ENCODE data around the gene SH3RF3. TPM values are rescaled to one million over a fixed set of nuclear protein-coding genes. Genes with fewer than 3 reads are reported as not detected.

Gene SH3RF3
- total and polyA plus RNA-seq, 4 experiments from 2014 or later = 0.26 to 2.2 (median 2.1) TPM; not detected in 1

GRCh38 chr2:109480486-109481195 is 351.6 kb downstream of the SH3RF3 start:
- peaks cover 0 to 6% of the 10 kb centered on the region in 2 donors for H3K27me3 Mint-ChIP-seq
- Histone ChIP-seq H3K27me3 (ENCODE audit: insufficient read depth, low read length) (no peaks in the 10 kb centered on the region), H3K4me3 (ENCODE audit: low read length in 2 of 2) (no peak overlapping the region), H3K27ac (ENCODE audit: low read depth, low read length) (no peak overlapping the region), H3K4me1 (ENCODE audit: insufficient read depth, low read length) (no peaks in the 10 kb centered on the region), H3K36me3 (ENCODE audit: insufficient read depth, low read length) (no peaks in the 10 kb centered on the region), H3K9me3 (ENCODE audit: control insufficient read depth in 1 of 2, low read length in 2 of 2) (no peaks in the 10 kb centered on the region)
- ChIA-PET CTCF (ENCODE audit: partially characterized antibody) (no interaction called here), POLR2A (ENCODE audit: partially characterized antibody) (no interaction called here)
- peaks cover 0 to 2% (median 0%) of the 10 kb centered on the region in 4 donors for H3K4me1 Mint-ChIP-seq
- no peaks in the 10 kb centered on the region for H3K36me3 Mint-ChIP-seq
- H3K4me3 Mint-ChIP-seq = no peak overlapping the region
- H3K9me3 Mint-ChIP-seq = no peaks in the 10 kb centered on the region
- H3K27ac Mint-ChIP-seq = no peak overlapping the region
- DNase-seq = no peak
- intact Hi-C loops (cut with micrococcal nuclease) = no loop called here

- H3K4me1 Mint-ChIP-seq = no peaks in the 10 kb centered on the region
- no peaks in the 10 kb centered on the region for H3K36me3 Mint-ChIP-seq
- no peaks in the 10 kb centered on the region for H3K36me3 ChIP-seq (ENCODE audit: insufficient read depth, low read length)
- no peak for DNase-seq
- CTCF ChIA-PET (ENCODE audit: partially characterized antibody) = no interaction called here
- no peak overlapping the region for H3K27ac Mint-ChIP-seq
- H3K9me3 Mint-ChIP-seq = no peaks in the 10 kb centered on the region
- H3K4me3 Mint-ChIP-seq = no peak overlapping the region
- no peaks in the 10 kb centered on the region for H3K4me1 ChIP-seq (ENCODE audit: insufficient read depth, low read length)
- H3K9me3 ChIP-seq (ENCODE audit: control insufficient read depth in 1 of 2, low read length in 2 of 2) = no peaks in the 10 kb centered on the region
- H3K4me3 ChIP-seq (ENCODE audit: low read length in 2 of 2) = no peak overlapping the region
- peaks cover 0 to 6% of the 10 kb centered on the region in 2 donors for H3K27me3 Mint-ChIP-seq
- intact Hi-C loops (cut with micrococcal nuclease) = no loop called here
- H3K27ac ChIP-seq (ENCODE audit: low read depth, low read length) = no peak overlapping the region
- no peaks in the 10 kb centered on the region for H3K27me3 ChIP-seq (ENCODE audit: insufficient read depth, low read length)
- POLR2A ChIA-PET (ENCODE audit: partially characterized antibody) = no interaction called here
Measured at GRCh38 chr2:109481196-109481555, 352.2 kb downstream of the SH3RF3 start.

GRCh38 chr2:109481599-109481998 is 352.6 kb downstream of the SH3RF3 start:
- H3K4me3 ChIP-seq (ENCODE audit: low read length in 2 of 2) = no peak overlapping the region
- no peak for DNase-seq
- no peak overlapping the region for H3K27ac Mint-ChIP-seq
- H3K9me3 Mint-ChIP-seq = no peaks in the 10 kb centered on the region
- no peaks in the 10 kb centered on the region for H3K36me3 Mint-ChIP-seq
- no peaks in the 10 kb centered on the region for H3K4me1 ChIP-seq (ENCODE audit: insufficient read depth, low read length)
- H3K27me3 Mint-ChIP-seq = peaks cover 0 to 6% of the 10 kb centered on the region in 2 donors
- no peaks in the 10 kb centered on the region for H3K4me1 Mint-ChIP-seq
- intact Hi-C loops (cut with micrococcal nuclease) = no loop called here
- H3K36me3 ChIP-seq (ENCODE audit: insufficient read depth, low read length) = no peaks in the 10 kb centered on the region
- no peaks in the 10 kb centered on the region for H3K27me3 ChIP-seq (ENCODE audit: insufficient read depth, low read length)
- CTCF ChIA-PET (ENCODE audit: partially characterized antibody) = no interaction called here
- H3K27ac ChIP-seq (ENCODE audit: low read depth, low read length) = no peak overlapping the region
- H3K4me3 Mint-ChIP-seq = no peak overlapping the region
- no peaks in the 10 kb centered on the region for H3K9me3 ChIP-seq (ENCODE audit: control insufficient read depth in 1 of 2, low read length in 2 of 2)
- POLR2A ChIA-PET (ENCODE audit: partially characterized antibody) = no interaction called here

GRCh38 chr2:109482361-109482861 is 353.4 kb downstream of the SH3RF3 start:
- intact Hi-C loops (cut with micrococcal nuclease) = no loop called here
- peaks cover 0 to 6% of the 10 kb centered on the region in 2 donors for H3K27me3 Mint-ChIP-seq
- Histone ChIP-seq H3K9me3 (ENCODE audit: control insufficient read depth in 1 of 2, low read length in 2 of 2) (no peaks in the 10 kb centered on the region), H3K27me3 (ENCODE audit: insufficient read depth, low read length) (no peaks in the 10 kb centered on the region), H3K4me1 (ENCODE audit: insufficient read depth, low read length) (no peaks in the 10 kb centered on the region), H3K36me3 (ENCODE audit: insufficient read depth, low read length) (no peaks in the 10 kb centered on the region), H3K4me3 (ENCODE audit: low read length in 2 of 2) (no peak overlapping the region), H3K27ac (ENCODE audit: low read depth, low read length) (no peak overlapping the region)
- no peaks in the 10 kb centered on the region for H3K36me3 Mint-ChIP-seq
- no peaks in the 10 kb centered on the region for H3K9me3 Mint-ChIP-seq
- H3K4me3 Mint-ChIP-seq = no peak overlapping the region
- H3K27ac Mint-ChIP-seq = no peak overlapping the region
- H3K4me1 Mint-ChIP-seq = no peaks in the 10 kb centered on the region
- ChIA-PET POLR2A (ENCODE audit: partially characterized antibody) (no interaction called here), CTCF (ENCODE audit: partially characterized antibody) (no interaction called here)
- no peak for DNase-seq

GRCh38 chr2:109486711-109487535 is 357.9 kb downstream of the SH3RF3 start:
- no peaks in the 10 kb centered on the region for H3K27me3 ChIP-seq (ENCODE audit: insufficient read depth, low read length)
- intact Hi-C loops (cut with micrococcal nuclease) = no loop called here
- H3K9me3 ChIP-seq (ENCODE audit: control insufficient read depth in 1 of 2, low read length in 2 of 2) = no peaks in the 10 kb centered on the region
- H3K4me3 Mint-ChIP-seq = no peak overlapping the region
- no peaks in the 10 kb centered on the region for H3K4me1 Mint-ChIP-seq
- H3K27ac ChIP-seq (ENCODE audit: low read depth, low read length) = no peak overlapping the region
- DNase-seq = no peak
- H3K27me3 Mint-ChIP-seq = peaks cover 0 to 3% of the 10 kb centered on the region in 2 donors
- H3K36me3 ChIP-seq (ENCODE audit: insufficient read depth, low read length) = no peaks in the 10 kb centered on the region
- H3K36me3 Mint-ChIP-seq = no peaks in the 10 kb centered on the region
- H3K27ac Mint-ChIP-seq = no peak overlapping the region
- CTCF ChIA-PET (ENCODE audit: partially characterized antibody) = no interaction called here
- POLR2A ChIA-PET (ENCODE audit: partially characterized antibody) = no interaction called here
- H3K9me3 Mint-ChIP-seq = no peaks in the 10 kb centered on the region
- H3K4me1 ChIP-seq (ENCODE audit: insufficient read depth, low read length) = no peaks in the 10 kb centered on the region
- no peak overlapping the region for H3K4me3 ChIP-seq (ENCODE audit: low read length in 2 of 2)

GRCh38 chr2:109487536-109487869 is 358.5 kb downstream of the SH3RF3 start:
- no peak overlapping the region for H3K4me3 Mint-ChIP-seq
- H3K27ac ChIP-seq (ENCODE audit: low read depth, low read length) = no peak overlapping the region
- H3K4me1 ChIP-seq (ENCODE audit: insufficient read depth, low read length) = no peaks in the 10 kb centered on the region
- no peaks in the 10 kb centered on the region for H3K9me3 ChIP-seq (ENCODE audit: control insufficient read depth in 1 of 2, low read length in 2 of 2)
- H3K9me3 Mint-ChIP-seq = no peaks in the 10 kb centered on the region
- intact Hi-C loops (cut with micrococcal nuclease) = no loop called here
- H3K27me3 ChIP-seq (ENCODE audit: insufficient read depth, low read length) = no peaks in the 10 kb centered on the region
- no peak overlapping the region for H3K27ac Mint-ChIP-seq
- no peaks in the 10 kb centered on the region for H3K36me3 Mint-ChIP-seq
- ChIA-PET POLR2A (ENCODE audit: partially characterized antibody) (no interaction called here), CTCF (ENCODE audit: partially characterized antibody) (no interaction called here)
- no peaks in the 10 kb centered on the region for H3K4me1 Mint-ChIP-seq
- H3K4me3 ChIP-seq (ENCODE audit: low read length in 2 of 2) = no peak overlapping the region
- peaks cover 0 to 3% of the 10 kb centered on the region in 2 donors for H3K27me3 Mint-ChIP-seq
- no peaks in the 10 kb centered on the region for H3K36me3 ChIP-seq (ENCODE audit: insufficient read depth, low read length)
- no peak for DNase-seq

GRCh38 chr2:109487871-109488655 is 359.1 kb downstream of the SH3RF3 start:
- CTCF ChIA-PET (ENCODE audit: partially characterized antibody) = no interaction called here
- Mint-ChIP-seq H3K36me3 (no peaks in the 10 kb centered on the region), H3K4me3 (no peak overlapping the region), H3K9me3 (no peaks in the 10 kb centered on the region), H3K27ac (no peak overlapping the region), H3K27me3 (peaks cover 0 to 3% of the 10 kb centered on the region in 2 donors), H3K4me1 (no peaks in the 10 kb centered on the region)
- no peak for DNase-seq
- intact Hi-C loops (cut with micrococcal nuclease) = no loop called here
- no peaks in the 10 kb centered on the region for H3K9me3 ChIP-seq (ENCODE audit: control insufficient read depth in 1 of 2, low read length in 2 of 2)
- POLR2A ChIA-PET (ENCODE audit: partially characterized antibody) = no interaction called here
- H3K27ac ChIP-seq (ENCODE audit: low read depth, low read length) = no peak overlapping the region
- H3K4me1 ChIP-seq (ENCODE audit: insufficient read depth, low read length) = no peaks in the 10 kb centered on the region
- no peak overlapping the region for H3K4me3 ChIP-seq (ENCODE audit: low read length in 2 of 2)
- no peaks in the 10 kb centered on the region for H3K36me3 ChIP-seq (ENCODE audit: insufficient read depth, low read length)
- no peaks in the 10 kb centered on the region for H3K27me3 ChIP-seq (ENCODE audit: insufficient read depth, low read length)
